H1 (cell line): ENCODE measurements around the gene UGT3A1. TPM values are rescaled to one million over a fixed set of nuclear protein-coding genes. Genes with fewer than 3 reads are reported as not detected.
"Not testable (repeated sequence)": the region's sequence is repeated elsewhere in the genome, so short reads cannot be mapped to it uniquely, and the experiment has no call there.

ENCODE experiments used
- CTCF ChIA-PET: fragments of 300-600 bp; sonication (Branson Sonifier 250); formaldehyde crosslinking; loops from one replicate; lab custom pipeline; 2021; ENCODE audit not compliant: partially characterized antibody; lab: Charles Lee
- POLR2A ChIA-PET: fragments of 300-600 bp; sonication (Branson Sonifier 250); formaldehyde crosslinking; loops from one replicate; lab custom pipeline; 2021; ENCODE audit warnings: inconsistent platforms; ENCODE audit not compliant: partially characterized antibody; lab: Charles Lee
- DNase-seq, 2 experiments: peaks; one replicate each; pipeline versions ENCODE4 v3.0.0 to v3.0.0-alpha.2; 2010 to 2022; ENCODE audit warnings: low spot score in 2 of 2, low read depth in 1 of 2, mixed read lengths in 1 of 2
- FAIRE-seq: peaks from 2 replicates; lab custom pipeline; 2011; peaks lifted over from hg19 to GRCh38; lab: Jason Lieb, UNC
- H2AFZ ChIP-seq: 2 replicates; pipeline ENCODE4 v1.8.1; 2012; ENCODE audit warnings: low read length, inconsistent platforms
- H2AK5ac ChIP-seq: 2 replicates; pipeline ENCODE4 v1.6.1; 2013; ENCODE audit warnings: low read depth, low read length
- H2BK120ac ChIP-seq: replicated peaks from 2 replicates; pipeline ENCODE3; 2013; ENCODE audit warnings: low read depth, low read length, inconsistent platforms
- H2BK12ac ChIP-seq: 2 replicates; pipeline ENCODE4 v1.6.1; 2013; ENCODE audit warnings: low read depth, low read length
- H2BK15ac ChIP-seq: 2 replicates; pipeline ENCODE4 v1.6.1; 2013; ENCODE audit warnings: low read length
- H2BK20ac ChIP-seq: 2 replicates; pipeline ENCODE4 v1.6.1; 2013; ENCODE audit warnings: low read length
- H2BK5ac ChIP-seq: 2 replicates; pipeline ENCODE4 v1.6.1; 2013; ENCODE audit warnings: low read depth, low read length
- H3K14ac ChIP-seq: 2 replicates; pipeline ENCODE4 v1.6.1; 2013; ENCODE audit warnings: inconsistent platforms; ENCODE audit not compliant: insufficient read length
- H3K18ac ChIP-seq: 2 replicates; pipeline ENCODE4 v1.6.1; 2013; ENCODE audit warnings: low read length; ENCODE audit errors: extremely low read depth
- H3K23ac ChIP-seq: 2 replicates; pipeline ENCODE4 v1.6.1; 2013; ENCODE audit warnings: inconsistent platforms; ENCODE audit not compliant: insufficient read length
- H3K23me2 ChIP-seq: 2 replicates; pipeline ENCODE4 v1.6.1; 2013; ENCODE audit warnings: low read depth, low read length
- H3K27ac ChIP-seq: 2 replicates; pipeline ENCODE4 v1.6.1; 2011; ENCODE audit warnings: low read depth, low read length, inconsistent platforms
- H3K27me3 ChIP-seq, 4 experiments: replicated peaks in 1 of 4; 1 replicate in 1 of 4; 2 replicates in 3 of 4; pipeline versions ENCODE4 v1.6.1 to v1.8.1; 2011 to 2013; ENCODE audit warnings: low read length in 3 of 4, mild to moderate bottlenecking in 3 of 4, inconsistent platforms in 2 of 4, mixed read lengths in 2 of 4, moderate library complexity in 1 of 4; ENCODE audit not compliant: control insufficient read depth in 3 of 4, insufficient read depth in 3 of 4; ENCODE audit errors: extremely low read depth in 1 of 4
- H3K36me3 ChIP-seq, 4 experiments: 2 replicates each; pipeline versions ENCODE4 v1.6.1 to v1.8.1; 2011 to 2013; ENCODE audit warnings: mild to moderate bottlenecking in 4 of 4, low read length in 3 of 4, moderate library complexity in 2 of 4, control low read depth in 1 of 4, inconsistent platforms in 1 of 4; ENCODE audit not compliant: insufficient read depth in 4 of 4, control insufficient read depth in 2 of 4
- H3K4ac ChIP-seq: replicated peaks from 2 replicates; pipeline ENCODE3; 2013; ENCODE audit warnings: low read length, low read depth, mixed read lengths, inconsistent platforms; ENCODE audit not compliant: insufficient read length
- H3K4me1 ChIP-seq, 4 experiments: replicated peaks in 1 of 4; 1 replicate in 1 of 4; 2 replicates in 3 of 4; pipeline versions ENCODE4 v1.6.1 to v1.8.1; 2011 to 2013; ENCODE audit warnings: low read length in 3 of 4, inconsistent platforms in 2 of 4, mixed read lengths in 1 of 4; ENCODE audit not compliant: insufficient read depth in 4 of 4, control insufficient read depth in 3 of 4
- H3K4me2 ChIP-seq, 2 experiments: 2 replicates each; pipeline versions ENCODE4 v1.6.1 to v1.8.1; 2011 to 2013; ENCODE audit warnings: low read depth in 2 of 2, low read length in 2 of 2, control low read depth in 1 of 2, inconsistent platforms in 1 of 2, mild to moderate bottlenecking in 1 of 2; ENCODE audit not compliant: insufficient read depth in 1 of 2
- H3K4me3 ChIP-seq, 4 experiments: fragments of 200-600, 300-600 bp in 1 of 4; sonication (generic), shearing (Covaris generic), sonication (Bioruptor Twin) in 1 of 4; 2 replicates each; pipeline versions ENCODE4 v1.5.1 to v1.8.1; 2011 to 2016; ENCODE audit warnings: low read length in 4 of 4, low read depth in 3 of 4, control low read depth in 2 of 4, inconsistent platforms in 2 of 4, mild to moderate bottlenecking in 2 of 4, mixed read lengths in 1 of 4, moderate library complexity in 1 of 4; ENCODE audit not compliant: insufficient read depth in 2 of 4; ENCODE audit errors: extremely low read depth in 1 of 4
- H3K56ac ChIP-seq: replicated peaks from 2 replicates; pipeline ENCODE3; 2013; ENCODE audit warnings: low read depth, mild to moderate bottlenecking, mixed read lengths, low read length, inconsistent platforms; ENCODE audit not compliant: insufficient read length
- H3K79me1 ChIP-seq: 2 replicates; pipeline ENCODE4 v1.6.1; 2013; ENCODE audit warnings: low read depth, low read length, control low read depth
- H3K79me2 ChIP-seq, 2 experiments: 2 replicates each; pipeline versions ENCODE4 v1.6.1 to v1.8.1; 2012 to 2013; ENCODE audit warnings: low read length in 2 of 2, mild to moderate bottlenecking in 2 of 2, inconsistent platforms in 1 of 2; ENCODE audit not compliant: insufficient read depth in 2 of 2, control insufficient read depth in 1 of 2
- H3K9ac ChIP-seq, 4 experiments: replicated peaks in 1 of 4; 1 replicate in 1 of 4; 2 replicates in 3 of 4; pipeline versions ENCODE4 v1.6.1 to v1.8.1; 2011 to 2013; ENCODE audit warnings: low read depth in 3 of 4, low read length in 3 of 4, control low read depth in 2 of 4, mild to moderate bottlenecking in 2 of 4, moderate library complexity in 2 of 4, inconsistent platforms in 1 of 4; ENCODE audit errors: extremely low read depth in 1 of 4
- H3K9me3 ChIP-seq, 2 experiments: 2 replicates each; pipeline versions ENCODE4 v1.6.1 to v1.8.1; 2012 to 2013; ENCODE audit warnings: mild to moderate bottlenecking in 2 of 2, moderate library complexity in 2 of 2, control low read depth in 1 of 2, inconsistent platforms in 1 of 2, low read depth in 1 of 2, low read length in 1 of 2, mixed read lengths in 1 of 2; ENCODE audit not compliant: insufficient read depth in 2 of 2
- H4K20me1 ChIP-seq, 2 experiments: replicated peaks in 1 of 2; 2 replicates each; pipeline versions ENCODE3 to v1.8.1; 2011 to 2013; ENCODE audit warnings: inconsistent platforms in 2 of 2, low read length in 2 of 2, mild to moderate bottlenecking in 1 of 2; ENCODE audit not compliant: insufficient read depth in 2 of 2, control insufficient read depth in 1 of 2
- H4K5ac ChIP-seq: 2 replicates; pipeline ENCODE4 v1.6.1; 2013; ENCODE audit warnings: low read length, low read depth, mixed read lengths, inconsistent platforms; ENCODE audit not compliant: insufficient read length
- H4K8ac ChIP-seq: 2 replicates; pipeline ENCODE4 v1.8.0; 2013; ENCODE audit warnings: mild to moderate bottlenecking, moderate library complexity, low read length, inconsistent platforms; ENCODE audit not compliant: insufficient read depth; ENCODE audit errors: extremely low read depth
- H4K91ac ChIP-seq: replicated peaks from 2 replicates; pipeline ENCODE3; 2013; ENCODE audit warnings: low read length, mixed read lengths, inconsistent platforms; ENCODE audit not compliant: insufficient read length
- WGBS, 2 experiments: shearing (Covaris generic) in 1 of 2; methylation state at CpG; one replicate each; pipeline versions ENCODE4 v1.1.6 to v1.1.7; 2013 to 2015; ENCODE audit warnings: low lambda C conversion rate in 2 of 2, mixed read lengths in 2 of 2, inconsistent platforms in 1 of 2, low coverage in 1 of 2, missing lambda C conversion rate in 1 of 2; ENCODE audit not compliant: insufficient replicate concordance in 2 of 2, insufficient coverage in 1 of 2, insufficient read length in 1 of 2; ENCODE audit errors: extremely low coverage in 1 of 2, missing lambda C conversion rate in 1 of 2; 5-methylcytosine and 5-hydroxymethylcytosine counted together
- polyA plus RNA-seq, 7 experiments: library from polyadenylated mRNA; depleted of rRNA in 3 of 7; stranded (reverse) in 5 of 7; unstranded in 2 of 7; fragments of >200 nt in 5 of 7; fragments of 200-250 nt in 2 of 7; gene quantifications; 1 replicate in 5 of 7; 2 replicates in 1 of 7; 4 replicates in 1 of 7; pipeline versions ENCODE4 v1.2.1 to v1.2.3, GENCODE V29; 2011 to 2013; ENCODE audit warnings: missing spikeins in 2 of 7, mixed read lengths in 2 of 7
- total RNA-seq: library from RNA; stranded (reverse); fragmentation: NEBNext Ultra II Directional; extraction: Animal tissue kit (Norgen Biotek cat#: 25700); gene quantifications from 2 replicates; pipeline ENCODE4 v1.2.1, GENCODE V29; 2021

UGT3A1 gene
- total and polyA plus RNA-seq, 2 of the 8 experiments (the other 6 are each of a cell fraction or from before 2014, with no cell fraction given): 2.4 to 3.4 TPM

- H2BK12ac ChIP-seq, H3K4me2 ChIP-seq, H4K5ac ChIP-seq, H2BK5ac ChIP-seq, FAIRE-seq, H3K56ac ChIP-seq, H4K20me1 ChIP-seq, H3K27ac ChIP-seq, H4K91ac ChIP-seq, H3K27me3 ChIP-seq, H2BK120ac ChIP-seq, H3K79me2 ChIP-seq, H3K4ac ChIP-seq, H3K9ac ChIP-seq, H3K9me3 ChIP-seq, H3K14ac ChIP-seq, H3K23ac ChIP-seq, H2BK15ac ChIP-seq, H3K36me3 ChIP-seq, H2AFZ ChIP-seq, H3K18ac ChIP-seq, H3K23me2 ChIP-seq, DNase-seq, POLR2A ChIA-PET, H3K79me1 ChIP-seq, H2AK5ac ChIP-seq, H3K4me3 ChIP-seq, H2BK20ac ChIP-seq, H4K8ac ChIP-seq, H3K4me1 ChIP-seq: not testable (repeated sequence)
- CTCF ChIA-PET: interaction anchor here (1.4 kb wide), 1 partner anchor 19 kb away, joined by 5 read pairs; no protein-coding TSS in a partner anchor
- whole genome bisulfite sequencing, 2 experiments: 95% methylated on average over 6 of the region's 6 CpGs; no CpG with 5 or more reads in 1 of the 2 experiments
These were observed 31.1 kb upstream of the UGT3A1 start for GRCh38 chr5:36022246-36022645.

GRCh38 chr5:36019584-36019983 is 28.4 kb upstream of the UGT3A1 start:
- H3K36me3 ChIP-seq, H3K18ac ChIP-seq, H2BK12ac ChIP-seq, H2BK120ac ChIP-seq, H3K4me1 ChIP-seq, H3K23me2 ChIP-seq, H3K27ac ChIP-seq, H3K23ac ChIP-seq, FAIRE-seq, H2AK5ac ChIP-seq, H3K9ac ChIP-seq, H2BK5ac ChIP-seq, POLR2A ChIA-PET, H3K56ac ChIP-seq, H4K5ac ChIP-seq, H3K79me1 ChIP-seq, H3K14ac ChIP-seq, H3K4me2 ChIP-seq, H3K4me3 ChIP-seq, H4K20me1 ChIP-seq, H4K91ac ChIP-seq, DNase-seq, CTCF ChIA-PET, H2BK20ac ChIP-seq, H2AFZ ChIP-seq, H2BK15ac ChIP-seq, H4K8ac ChIP-seq, H3K27me3 ChIP-seq, H3K4ac ChIP-seq, H3K79me2 ChIP-seq: not testable (repeated sequence)
- peaks cover 14 to 18% of the 10 kb centered on the region in 2 experiments for H3K9me3 ChIP-seq
- WGBS, 2 experiments: 91% methylated on average over 5 of the region's 5 CpGs; no CpG with 5 or more reads in 1 of the 2 experiments
